HTR-8/SVneo (cell line): ENCODE data around the gene WBP2.
A peak's percentile ranks its signal among the peaks of the same experiment; 100 is the strongest.
"Not testable (repeated sequence)": the region's sequence is repeated elsewhere in the genome, so short reads cannot be mapped to it uniquely, and the experiment has no call there.

Experiments used
- DNase-seq: peaks from one replicate; pipeline ENCODE4 v3.0.0; 2011; ENCODE audit warnings: low spot score, mixed read lengths; ENCODE audit not compliant: insufficient read length
- FAIRE-seq: peaks from 2 replicates; lab custom pipeline; 2011; peaks lifted over from hg19 to GRCh38; lab: Jason Lieb, UNC

WBP2 gene

GRCh38 chr17:75820094-75821080 lies 34.7 kb downstream of the WBP2 start:
- no peak for DNase-seq
- FAIRE-seq = peak; percentile 44

- DNase-seq = no peak
- no peak for FAIRE-seq
These were observed 35.5 kb downstream of the WBP2 start for GRCh38 chr17:75819678-75820077.

DNA sequence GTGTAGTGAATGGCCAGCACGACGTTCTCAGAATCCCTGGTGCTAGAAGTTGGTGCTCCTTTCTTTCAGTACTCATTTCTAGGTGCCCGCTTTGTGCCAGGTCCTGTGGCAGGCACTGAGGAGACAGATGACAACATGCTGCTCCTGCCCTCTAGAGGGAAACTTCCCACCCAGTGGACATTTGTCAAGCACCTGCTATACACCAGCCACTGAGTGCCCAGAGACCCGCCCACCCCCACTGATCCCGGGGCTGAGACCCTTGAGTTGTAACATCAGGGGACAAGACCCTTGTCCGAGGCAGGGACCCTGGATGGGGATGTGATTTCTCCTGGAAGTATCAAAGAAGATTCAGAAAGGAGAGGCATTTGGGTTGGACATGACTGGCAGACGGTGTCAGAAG lies 36.0 kb downstream of the WBP2 start:
- no peak for FAIRE-seq

DNA sequence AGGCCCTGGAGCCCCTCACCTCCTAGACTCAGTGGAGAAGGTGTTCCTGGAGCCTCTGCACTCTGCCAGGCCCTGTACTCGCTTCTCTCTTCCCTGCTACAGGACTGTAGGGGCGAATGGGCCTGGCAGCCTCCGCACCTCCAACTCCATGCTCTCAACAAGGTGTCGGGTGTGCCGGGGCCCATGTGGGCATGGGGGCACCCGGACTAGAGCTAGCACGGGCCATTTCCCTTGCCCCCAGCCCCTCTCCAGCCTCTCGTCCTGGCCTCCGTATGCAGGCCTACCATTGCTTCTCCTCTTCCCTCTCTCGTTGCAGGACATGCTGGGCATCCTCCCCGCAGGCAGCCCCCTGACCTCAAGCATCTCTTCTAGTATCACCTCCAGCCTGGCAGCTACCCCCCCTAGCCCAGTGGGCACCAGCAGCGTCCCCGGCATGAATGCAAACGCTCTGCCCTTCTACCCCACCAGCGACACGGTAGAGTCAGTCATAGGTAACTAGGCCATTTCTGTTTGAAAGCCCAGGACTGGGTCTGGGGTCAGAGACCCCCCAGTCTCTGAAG lies 36.7 kb downstream of the WBP2 start:
- FAIRE-seq (no peak), DNase-seq (no peak)

More for the DNA sequence above, 36.0 kb downstream of the WBP2 start:
- DNase-seq = no peak

DNA sequence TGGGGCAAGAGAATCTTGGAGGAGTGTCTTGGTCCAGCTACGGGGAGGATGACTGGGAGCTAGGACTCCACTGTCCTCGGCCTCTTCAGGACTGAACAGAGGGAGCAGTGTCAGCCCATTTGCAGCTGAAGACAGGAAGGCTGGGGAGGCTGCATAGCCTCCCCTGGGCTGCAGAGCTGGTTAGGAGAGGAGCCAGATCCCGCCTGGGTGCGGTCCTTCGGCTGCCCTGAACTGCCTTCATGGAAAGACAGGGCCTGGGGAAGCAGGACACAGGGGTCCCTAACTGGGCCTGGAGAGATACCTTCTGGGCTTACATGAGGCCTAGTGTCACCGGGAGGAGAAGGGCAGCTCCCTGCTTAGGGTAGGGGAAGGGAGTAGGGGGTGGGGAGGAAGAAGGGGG lies 37.6 kb downstream of the WBP2 start:
- no peak for FAIRE-seq
- DNase-seq = no peak

GRCh38 chr17:75816693-75817092 lies 38.4 kb downstream of the WBP2 start:
- FAIRE-seq (no peak), DNase-seq (no peak)

DNA sequence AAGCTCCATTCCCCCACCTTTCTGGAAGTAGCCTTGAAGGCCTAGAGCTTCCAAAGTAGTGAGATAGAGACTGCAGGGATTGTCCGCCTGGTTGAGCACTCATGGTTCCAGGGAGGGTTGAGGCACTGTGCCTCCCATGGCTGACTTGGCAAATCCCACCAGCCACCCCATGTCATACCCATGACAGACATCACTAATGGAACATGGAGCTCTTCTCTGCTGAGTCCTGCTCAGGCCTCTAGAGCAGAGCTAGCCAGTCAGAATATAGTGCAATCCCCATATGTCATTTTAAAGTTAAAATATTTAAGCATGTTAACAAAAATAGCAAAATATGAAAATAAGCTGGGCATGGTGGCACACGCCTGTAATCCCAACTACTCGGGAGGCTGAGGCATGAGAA lies 39.7 kb downstream of the WBP2 start:
- FAIRE-seq (no peak), DNase-seq (no peak)

DNA sequence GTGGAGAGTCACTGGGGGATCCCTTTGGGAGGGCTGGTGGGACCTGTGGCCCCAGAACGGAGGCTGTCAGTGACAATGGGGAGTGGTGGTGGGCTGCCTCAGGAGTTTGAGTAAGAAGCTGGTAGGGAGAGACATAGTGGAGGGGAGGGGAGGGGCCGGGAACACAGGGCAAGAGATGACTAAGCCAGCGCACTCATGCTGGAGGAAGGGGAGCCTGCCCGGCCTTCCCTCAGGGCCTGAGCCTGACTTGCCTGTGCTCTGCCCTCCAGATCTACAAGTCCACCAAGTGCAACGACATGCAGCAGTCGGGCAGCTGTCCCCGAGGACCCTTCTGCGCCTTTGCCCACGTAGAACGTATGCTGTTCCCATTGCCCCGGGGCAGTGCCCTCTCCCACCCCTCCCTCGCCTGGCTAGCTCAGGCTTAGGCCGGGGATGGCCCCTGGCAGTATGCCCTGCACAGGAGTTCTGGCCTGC lies 40.2 kb downstream of the WBP2 start:
- DNase-seq = peak; percentile 80
- FAIRE-seq = peak; percentile 81

- no peak for FAIRE-seq
- DNase-seq = no peak
These were observed 41.1 kb downstream of the WBP2 start for GRCh38 chr17:75814021-75814395.

DNA sequence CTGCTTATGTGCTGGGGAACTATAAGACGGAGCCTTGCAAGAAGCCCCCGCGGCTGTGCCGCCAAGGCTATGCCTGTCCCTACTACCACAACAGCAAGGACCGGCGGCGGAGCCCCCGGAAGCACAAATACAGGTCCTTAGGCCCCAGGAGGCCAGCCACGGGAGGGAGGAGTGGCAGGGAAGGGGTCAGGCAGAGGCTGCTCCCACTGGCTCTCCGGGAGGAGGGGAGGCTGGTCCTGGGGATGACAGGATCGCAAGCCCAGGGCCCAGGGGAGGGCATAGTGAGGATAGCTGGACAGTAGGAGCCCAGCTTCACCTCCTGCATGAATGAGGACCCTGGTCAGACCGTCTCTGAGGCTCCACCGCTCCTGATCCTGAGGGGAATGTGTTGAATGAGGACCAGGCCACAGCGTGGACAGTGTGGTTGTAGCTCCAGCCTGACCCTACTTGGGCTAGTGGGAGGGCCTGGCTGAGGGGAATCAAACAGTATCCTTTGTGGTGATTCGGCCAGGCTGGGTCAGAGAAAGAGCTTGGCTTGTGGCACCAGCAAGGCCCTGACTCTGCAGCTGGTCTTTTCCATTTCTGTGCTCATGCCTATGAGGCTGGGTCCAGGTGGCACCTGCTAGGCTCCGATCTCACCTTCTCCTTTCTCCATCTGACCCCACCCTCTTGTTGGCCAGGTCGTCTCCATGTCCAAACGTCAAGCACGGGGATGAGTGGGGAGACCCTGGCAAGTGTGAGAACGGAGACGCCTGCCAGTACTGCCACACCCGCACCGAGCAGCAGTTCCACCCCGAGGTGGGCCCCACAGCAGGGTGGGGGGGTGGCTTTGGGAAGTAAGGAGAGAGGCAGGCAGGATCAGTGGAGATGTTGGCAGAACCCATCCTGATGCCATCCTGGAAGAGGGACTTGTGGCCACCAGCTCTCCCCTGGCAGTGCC lies 41.8 kb downstream of the WBP2 start:
- FAIRE-seq = peak; percentile 20
- no peak for DNase-seq

DNA sequence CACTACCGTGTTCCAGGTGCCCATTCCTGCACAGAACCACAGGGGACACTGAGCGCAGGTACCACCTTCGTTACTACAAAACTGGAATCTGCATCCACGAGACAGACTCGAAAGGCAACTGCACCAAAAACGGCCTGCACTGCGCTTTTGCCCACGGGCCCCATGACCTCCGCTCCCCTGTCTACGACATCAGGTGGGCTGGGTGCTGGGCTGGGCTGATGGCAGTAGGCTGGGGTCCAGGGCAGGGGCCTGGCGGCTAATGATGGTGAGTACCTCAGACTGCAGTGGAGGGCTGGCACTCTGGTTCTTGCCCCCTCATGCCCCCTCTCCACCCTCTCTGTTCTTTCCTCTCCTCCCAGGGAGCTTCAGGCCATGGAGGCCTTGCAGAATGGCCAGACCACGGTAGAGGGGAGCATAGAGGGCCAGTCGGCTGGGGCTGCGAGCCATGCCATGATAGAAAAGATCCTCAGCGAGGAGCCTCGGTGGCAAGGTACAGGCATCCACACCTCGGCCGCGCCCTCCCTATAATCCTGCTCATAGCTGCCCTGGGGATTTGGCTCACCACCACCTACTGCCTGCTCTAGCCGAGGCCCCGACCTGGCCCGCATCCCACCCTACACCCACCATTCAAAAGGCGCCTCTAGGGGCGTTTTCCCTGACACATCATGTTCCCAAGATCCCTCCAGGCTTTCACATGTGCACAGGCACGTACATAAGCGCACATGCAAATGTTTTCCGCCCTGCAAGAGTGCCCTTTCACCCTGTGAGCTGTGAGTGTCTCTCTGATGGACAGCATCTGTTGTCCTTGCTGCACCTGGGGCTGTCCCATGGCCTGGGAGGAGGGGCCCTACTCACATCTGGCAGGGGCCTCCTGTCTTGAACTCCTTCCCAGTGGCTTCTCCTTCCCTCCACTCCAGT lies 42.8 kb downstream of the WBP2 start:
- no peak for FAIRE-seq
- DNase-seq = no peak

- FAIRE-seq = no peak
- DNase-seq = no peak
These were observed 44.0 kb downstream of the WBP2 start for GRCh38 chr17:75811174-75811573.

GRCh38 chr17:75810756-75811155 lies 44.4 kb downstream of the WBP2 start:
- FAIRE-seq = peak; percentile 9
- not testable (repeated sequence) for DNase-seq

DNA sequence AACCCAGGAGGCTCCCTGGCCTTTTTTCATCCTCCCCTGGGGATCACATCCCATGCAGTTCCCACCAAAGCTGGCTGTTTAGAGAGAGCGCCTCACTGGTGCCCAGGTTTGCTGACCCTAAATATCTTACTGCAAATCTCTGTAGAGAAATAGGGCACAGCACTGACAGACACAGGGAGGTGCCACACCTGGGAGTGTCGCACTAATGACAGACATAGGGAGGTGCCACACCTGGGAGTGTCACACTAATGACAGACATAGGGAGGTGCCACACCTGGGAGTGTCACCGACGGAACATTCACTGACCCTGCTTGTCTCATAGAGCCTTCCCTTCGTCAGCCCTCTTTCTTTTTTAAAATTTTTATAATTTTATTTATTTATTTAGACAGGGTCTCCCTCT lies 44.9 kb downstream of the WBP2 start:
- no peak for FAIRE-seq

GRCh38 chr17:75809631-75810111 lies 45.5 kb downstream of the WBP2 start:
- FAIRE-seq (no peak), DNase-seq (no peak)

More for the DNA sequence above, 44.9 kb downstream of the WBP2 start:
- DNase-seq = no peak

DNA sequence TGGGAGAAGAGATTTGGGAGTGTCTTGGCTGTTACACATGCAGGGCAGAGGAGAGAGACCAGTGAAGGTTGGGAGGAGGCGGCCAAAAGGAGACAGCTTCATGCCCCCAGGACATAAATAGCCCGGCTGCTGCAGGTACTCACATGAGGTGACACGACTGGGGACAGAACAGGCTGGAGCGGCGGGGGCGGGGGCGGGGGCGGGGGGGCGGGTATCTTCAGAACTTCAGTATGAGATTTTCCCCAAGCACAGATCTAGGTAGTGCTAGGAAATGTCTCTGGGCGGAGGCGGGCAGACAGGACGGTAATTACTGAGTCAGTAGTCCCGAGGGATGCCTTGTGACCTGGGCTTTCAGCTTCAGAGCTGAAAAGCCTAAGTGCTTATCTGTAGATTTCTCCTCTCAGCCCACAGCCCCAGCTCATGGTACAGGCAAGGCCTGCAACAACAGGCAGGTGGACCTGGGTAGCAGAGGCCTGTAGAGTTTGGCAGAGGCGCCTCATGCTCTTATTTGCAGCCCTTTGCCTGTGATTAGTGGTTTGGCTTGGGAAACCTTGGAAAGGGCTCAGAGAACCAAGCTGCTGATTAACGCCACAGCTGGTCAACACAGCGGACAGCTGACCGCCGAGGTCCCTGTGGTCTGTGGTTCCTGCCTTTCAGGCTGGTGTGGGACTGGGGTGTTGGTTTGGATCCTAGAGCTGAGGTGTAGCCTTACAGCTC lies 46.1 kb downstream of the WBP2 start:
- FAIRE-seq (no peak), DNase-seq (no peak)

DNA sequence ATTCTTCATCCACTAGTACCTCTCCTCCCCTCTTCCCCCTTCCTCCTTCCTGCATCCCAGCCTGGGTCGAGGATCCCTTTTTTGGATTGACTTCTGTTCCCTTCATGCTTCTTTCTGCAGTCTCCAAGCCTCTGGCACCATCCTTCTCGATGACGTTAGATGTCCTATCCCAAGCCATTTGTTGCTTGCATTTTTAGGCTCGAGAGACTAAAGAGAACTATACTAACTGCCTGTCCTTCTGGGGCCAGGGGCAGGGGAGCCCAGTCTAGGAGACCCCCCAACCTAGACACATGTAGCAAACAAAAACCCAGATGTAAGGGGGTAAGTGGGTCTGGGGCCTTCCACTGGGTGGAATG lies 46.6 kb downstream of the WBP2 start:
- DNase-seq (no peak), FAIRE-seq (no peak)

DNA sequence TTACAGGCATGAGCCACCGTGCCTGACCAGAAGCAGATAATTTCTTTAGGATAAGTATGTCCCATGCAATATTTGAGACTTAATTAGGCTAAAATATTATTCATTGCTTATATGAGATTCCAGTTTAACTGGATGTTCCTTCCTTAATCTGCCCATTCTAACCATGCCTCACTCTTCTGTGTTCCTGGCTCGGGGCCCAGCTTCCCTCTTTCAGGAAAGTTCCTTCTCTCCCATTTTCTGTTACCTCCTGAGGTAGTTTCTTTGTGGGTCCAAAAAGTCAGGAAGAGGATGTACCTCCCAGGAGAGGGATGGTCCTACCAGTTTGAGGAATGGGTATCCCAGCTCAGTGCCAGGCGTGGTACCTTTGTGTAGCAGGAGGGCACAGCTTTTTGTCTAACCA lies 47.3 kb downstream of the WBP2 start:
- DNase-seq (no peak), FAIRE-seq (no peak)
